GM19328 (cell line): ENCODE results near the gene PLEKHS1.
A peak's percentile ranks its signal among the peaks of the same experiment; 100 is the strongest.
"Not testable (repeated sequence)": the region's sequence is repeated elsewhere in the genome, so short reads cannot be mapped to it uniquely, and the experiment has no call there.

Source experiments
- ATAC-seq: cut with Tn5 transposase; IDR thresholded peaks from one replicate; pipeline ENCODE4 v1.9.1; 2021; ENCODE audit warnings: mild to moderate bottlenecking, moderate library complexity; ENCODE audit not compliant: unreplicated experiment

PLEKHS1 gene

GRCh38 chr10:113788604-113789083 lies 37.2 kb downstream of the PLEKHS1 start:
- ATAC-seq, result peak; percentile 58

DNA sequence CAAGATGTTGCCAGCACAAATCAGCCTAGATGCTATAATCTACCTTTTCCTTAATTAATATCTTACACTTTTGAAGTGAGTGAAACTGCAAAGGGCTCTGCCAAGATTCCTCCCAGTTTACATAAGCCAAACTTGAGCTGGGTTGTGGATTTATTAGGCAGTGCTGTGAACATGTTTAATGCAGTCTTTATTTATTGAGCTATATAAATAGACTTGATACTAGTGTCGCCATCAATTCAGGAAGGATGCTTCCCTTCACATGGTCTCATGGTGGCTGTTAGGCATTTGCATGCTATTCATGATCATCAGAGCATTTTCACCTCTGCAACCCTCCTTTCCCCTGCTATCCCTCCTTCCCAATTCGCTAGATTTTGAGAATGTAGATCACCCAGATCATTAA lies 40.2 kb downstream of the PLEKHS1 start:
- ATAC-seq, result no peak

DNA sequence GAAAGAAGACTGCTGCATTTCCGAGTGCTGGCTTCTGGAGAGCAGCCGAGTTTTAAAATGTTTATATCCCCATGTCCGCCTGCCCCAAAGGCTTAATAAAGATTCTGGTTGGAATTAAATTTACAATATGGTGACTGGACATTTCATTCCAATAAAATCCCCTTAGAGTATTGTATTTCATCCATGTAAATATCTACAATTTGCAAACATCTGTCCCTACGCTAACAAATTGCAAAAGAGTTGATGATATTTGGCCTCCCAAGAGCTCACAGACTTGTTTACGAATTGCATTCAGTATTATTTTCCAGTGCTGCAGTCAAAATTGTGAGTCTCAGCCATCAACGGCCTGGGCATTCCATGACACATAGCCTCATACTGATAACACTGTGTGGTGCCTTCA lies 50.1 kb downstream of the PLEKHS1 start:
- no peak for ATAC-seq

DNA sequence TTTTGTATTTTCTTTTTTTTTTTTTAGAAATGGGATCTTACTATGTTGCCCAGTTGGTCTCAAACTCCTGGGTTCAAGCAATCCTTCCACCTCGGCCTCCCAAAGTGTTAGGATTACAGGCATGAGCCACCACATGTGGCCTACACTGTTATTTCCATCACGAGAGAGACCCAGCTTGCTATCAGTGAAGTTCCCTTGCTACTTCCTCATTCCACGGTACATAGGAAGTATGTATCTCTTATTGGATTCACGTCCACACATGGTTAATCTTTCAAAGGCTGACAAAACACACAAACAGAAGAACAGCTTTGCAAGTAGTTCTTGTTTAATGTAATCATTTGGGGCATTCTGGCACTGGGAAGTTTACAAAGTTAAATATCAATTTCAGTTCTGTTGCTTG lies 51.5 kb downstream of the PLEKHS1 start:
- ATAC-seq, result no peak

DNA sequence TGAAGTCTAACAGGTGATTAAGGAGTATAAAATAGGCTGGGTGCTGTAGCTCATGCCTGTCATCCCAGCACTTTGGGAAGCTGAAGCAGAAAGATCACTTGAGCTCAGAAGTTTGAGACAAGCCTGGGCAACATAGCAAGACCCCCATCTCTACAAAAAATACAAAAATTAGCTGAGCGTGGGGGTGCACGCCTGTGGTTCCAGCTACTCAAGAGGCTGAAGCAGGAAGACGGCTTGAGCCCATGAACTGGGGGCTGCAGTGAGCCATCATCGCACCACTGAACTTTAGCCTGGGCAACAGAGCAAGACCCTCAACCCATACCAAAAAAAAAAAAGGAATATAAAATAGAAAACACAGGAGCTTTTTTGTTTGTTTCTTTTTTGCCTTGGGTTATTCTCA lies 55.0 kb downstream of the PLEKHS1 start:
- ATAC-seq, result no peak

- ATAC-seq, result no peak
These were observed 56.7 kb downstream of the PLEKHS1 start for GRCh38 chr10:113808168-113808567.

DNA sequence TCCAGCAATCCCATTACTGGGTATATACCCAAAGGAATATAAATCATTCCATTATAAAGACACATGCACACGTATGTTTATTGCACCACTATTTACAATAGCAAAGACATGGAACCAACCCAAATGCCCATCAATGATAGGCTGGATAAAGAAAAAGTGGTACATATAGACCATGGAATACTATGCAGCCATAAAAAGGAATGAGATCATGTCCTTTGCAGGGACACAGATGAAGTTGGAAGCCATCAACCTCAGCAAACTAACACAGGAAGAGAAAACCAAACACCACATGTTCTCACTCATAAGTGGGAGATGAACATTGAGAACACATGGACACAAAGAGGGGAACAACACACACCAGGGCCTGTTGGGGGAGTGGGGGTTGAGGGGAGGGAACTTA lies 63.2 kb downstream of the PLEKHS1 start:
- not testable (repeated sequence) for ATAC-seq

DNA sequence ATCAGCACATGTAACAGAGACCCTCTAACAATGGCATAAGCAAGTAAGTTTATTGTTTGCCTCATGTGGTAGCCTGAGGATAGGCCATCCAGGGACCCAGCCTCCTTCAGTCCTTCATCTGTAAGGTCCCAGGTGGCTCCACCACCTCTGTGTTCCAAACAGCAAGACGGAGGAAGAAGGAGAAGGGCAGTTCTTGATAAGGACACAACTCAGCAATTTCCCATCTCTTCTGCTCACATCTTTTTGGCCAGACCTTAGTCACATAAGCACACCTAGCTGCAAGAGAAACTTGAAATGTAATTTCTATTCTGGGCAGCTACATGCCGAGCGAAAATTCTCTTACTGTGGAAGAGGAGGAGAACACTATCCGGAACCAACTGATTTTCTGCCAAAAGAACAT lies 68.5 kb downstream of the PLEKHS1 start:
- no peak for ATAC-seq

DNA sequence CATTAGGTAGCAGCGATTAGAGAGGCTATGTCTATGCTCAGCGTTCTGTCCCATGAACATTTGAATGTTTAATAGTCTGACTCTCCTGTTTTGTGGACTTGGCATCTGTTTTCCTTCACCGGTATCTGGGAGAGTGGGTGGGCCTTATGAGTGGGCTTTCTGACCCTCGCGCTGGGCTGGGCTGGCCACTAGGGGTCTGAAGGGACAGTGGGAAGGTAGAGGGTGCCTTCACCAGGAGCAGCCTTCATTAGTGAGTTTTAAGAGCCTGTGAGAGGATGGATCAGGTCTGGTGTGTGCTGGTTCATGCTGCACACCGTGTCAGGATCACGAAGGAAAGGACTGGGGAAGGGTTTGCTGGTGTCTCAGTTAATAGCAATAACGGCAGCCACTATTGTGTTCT lies 69.0 kb downstream of the PLEKHS1 start:
- no peak for ATAC-seq

GRCh38 chr10:113821306-113821705 lies 69.8 kb downstream of the PLEKHS1 start:
- ATAC-seq, result not testable (repeated sequence)

- no peak for ATAC-seq
These were observed 70.7 kb downstream of the PLEKHS1 start for GRCh38 chr10:113822174-113822573.

DNA sequence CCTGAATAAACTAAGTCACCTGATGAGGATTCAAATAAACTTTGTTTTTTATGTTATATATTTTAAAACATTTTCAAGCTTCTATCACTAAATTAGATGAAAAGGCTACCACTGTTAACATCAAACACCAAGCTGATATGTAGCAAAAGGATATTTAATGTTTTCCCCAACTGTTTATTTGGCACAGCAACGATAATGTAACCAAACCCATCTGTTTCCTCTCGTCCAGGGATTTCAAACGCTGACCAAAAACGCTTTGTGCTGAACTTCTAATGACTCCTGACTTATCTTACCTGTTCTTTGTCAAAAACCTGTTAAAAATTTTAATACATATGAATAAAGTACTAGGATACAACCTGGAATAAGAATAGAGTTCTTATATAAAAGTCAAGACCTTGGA lies 71.9 kb downstream of the PLEKHS1 start:
- no peak for ATAC-seq

DNA sequence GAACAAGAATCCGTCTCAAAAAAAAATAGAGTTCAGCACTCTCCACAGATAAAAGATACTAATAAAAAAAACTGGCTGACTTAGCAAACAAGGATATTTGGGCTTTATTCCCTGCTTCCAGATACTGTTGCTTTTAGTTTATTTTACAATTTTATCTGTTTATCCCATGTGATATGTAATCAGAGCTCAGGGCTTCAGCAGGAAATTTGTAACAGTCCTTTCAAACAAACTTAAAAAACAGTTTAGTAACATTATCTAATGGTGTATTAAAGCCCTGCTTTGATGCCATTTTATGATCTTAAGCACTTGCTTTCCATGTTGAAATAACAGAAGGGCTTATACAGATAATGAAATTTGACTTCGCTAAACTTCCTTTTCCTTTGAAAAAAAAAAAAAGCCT lies 74.3 kb downstream of the PLEKHS1 start:
- no peak for ATAC-seq

DNA sequence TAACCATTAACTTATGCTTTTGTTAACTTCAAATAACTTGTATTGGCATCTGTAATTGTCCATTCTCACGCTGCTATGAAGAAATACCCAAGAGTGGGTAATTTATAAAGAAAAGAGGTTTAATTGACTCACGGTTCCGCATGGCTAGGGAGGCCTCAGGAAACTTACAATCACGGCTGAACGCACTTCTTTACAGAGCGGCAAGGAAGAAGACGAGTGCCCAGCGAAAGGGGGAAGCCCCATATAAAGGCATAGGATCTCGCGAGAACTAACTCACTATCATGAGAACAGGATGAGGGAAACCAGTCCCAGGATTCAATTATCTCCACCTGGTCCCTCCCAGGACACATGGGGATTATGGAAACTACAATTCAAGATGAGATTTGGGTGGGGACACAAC lies 77.1 kb downstream of the PLEKHS1 start:
- not testable (repeated sequence) for ATAC-seq
